T-helper 2 cell (primary cell): ENCODE data around the gene UBE2C.

ENCODE experiments used
- DNase-seq, 5 experiments: peaks; one replicate each; pipeline versions ENCODE4 v3.0.0 to v3.0.0-alpha.2; 2012 to 2022

The UBE2C gene

DNA sequence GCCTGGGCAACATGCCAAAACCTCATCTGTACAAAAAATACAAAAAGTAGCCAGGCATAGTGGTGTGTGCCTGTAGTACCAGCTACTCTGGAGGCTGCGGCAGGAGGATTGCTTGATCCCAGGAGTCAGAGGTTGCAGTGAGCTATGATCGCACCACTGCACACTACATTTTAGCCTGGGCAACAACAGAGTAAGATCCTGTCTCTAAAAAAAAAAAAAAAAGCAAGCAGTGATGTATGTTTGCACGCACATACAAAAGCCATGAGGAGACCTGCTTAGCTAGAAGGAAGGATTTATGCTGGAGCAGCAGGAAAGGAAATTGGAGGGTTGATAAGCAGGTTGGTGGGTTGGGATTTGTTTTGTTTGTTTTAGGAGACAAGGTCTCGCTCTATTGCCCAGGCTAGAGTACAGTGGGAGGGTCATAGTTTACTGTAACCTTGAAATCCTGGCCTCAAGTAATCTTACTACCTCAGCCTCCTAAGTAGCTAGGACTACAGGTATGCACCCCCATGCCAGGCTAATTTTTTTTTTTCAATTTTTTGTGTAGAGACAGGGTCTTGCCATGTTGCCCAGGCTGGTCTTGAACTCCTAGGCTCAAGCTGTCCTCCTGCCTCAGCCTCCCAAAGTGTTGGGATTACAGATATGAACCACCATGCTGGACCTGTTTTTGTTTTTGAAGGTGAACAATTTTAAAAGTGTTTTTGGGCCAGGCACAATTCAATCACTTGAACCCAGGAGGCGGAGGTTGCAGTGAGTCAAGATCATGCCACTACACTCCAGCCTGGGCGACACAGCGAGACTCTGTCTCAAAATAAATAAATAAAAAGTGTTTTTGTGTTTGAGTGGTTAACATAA is 49.0 kb downstream of the UBE2C start:
- DNase-seq = no peak

GRCh38 chr20:45863543-45864470 is 51.4 kb downstream of the UBE2C start:
- DNase-seq = no peak

- DNase-seq = no peak
Measured at GRCh38 chr20:45866454-45866853, 54.0 kb downstream of the UBE2C start.
